ENCODE data around the gene MLXIP. TPM values are rescaled to one million over a fixed set of nuclear protein-coding genes. Genes with fewer than 3 reads are reported as not detected.

The MLXIP gene
- total and polyA plus RNA-seq, 2 experiments from 2014 or later = 16.2 to 23.0 TPM

GRCh38 chr12:122140467-122141257 lies 62.1 kb downstream of the MLXIP start:
- Histone ChIP-seq H3K9me2 (ENCODE audit: insufficient read depth) (no peaks in the 10 kb centered on the region), H3K79me2 (replicated peaks; ENCODE audit: insufficient read depth) (no peaks in the 10 kb centered on the region), H3K4me1 (ENCODE audit: insufficient read depth) (no peaks in the 10 kb centered on the region; the same call in 1 of the 2 replicates), H3K27me3 (ENCODE audit: insufficient read depth) (no peaks in the 10 kb centered on the region), H3K27ac (ENCODE audit: low read depth) (no peak overlapping the region), H3F3A (replicated peaks; ENCODE audit: low read depth) (no peaks in the 10 kb centered on the region), H2AFZ (no peak overlapping the region), H4K20me1 (replicated peaks; ENCODE audit: insufficient read depth) (0 out of 2 replicates have a peak, but pooled peaks cover 6% of the 10 kb centered on the region), H3K36me3 (ENCODE audit: insufficient read depth) (peaks cover 7% of the 10 kb centered on the region; the same call in 1 of the 2 replicates), H3K4me3 (no peak overlapping the region), H3K4me2 (no peak overlapping the region)
- H3K27me3 Mint-ChIP-seq (ENCODE audit: insufficient read depth, low read depth, poor library complexity) = peaks cover 7% of the 10 kb centered on the region
- no peak for DNase-seq (ENCODE audit: low spot score)
- peaks cover 49% of the 10 kb centered on the region for H3K36me3 Mint-ChIP-seq (ENCODE audit: low read depth)
- ATAC-seq = no peak
- H3K4me1 Mint-ChIP-seq = peaks cover 6% of the 10 kb centered on the region; the same call in 2 of the 3 replicates
- H3K27ac Mint-ChIP-seq = no peak overlapping the region
- peaks cover 35% of the 10 kb centered on the region for H3K9me3 Mint-ChIP-seq
- no peak overlapping the region for H3K4me3 Mint-ChIP-seq
- TF ChIP-seq STAT1 (IDR thresholded peaks at IDR 0.05; ENCODE audit: unreplicated experiment) = no peak
- TF ChIP-seq ZNF114 (CRISPR knock-in tag; IDR thresholded peaks at IDR 0.05) = no peak
- no peak for TF ChIP-seq ETS1 (IDR thresholded peaks at IDR 0.05)
- TF ChIP-seq POLR2AphosphoS5 (IDR thresholded peaks at IDR 0.05; ENCODE audit: low read depth) = no peak
- TF ChIP-seq ZNF462 (CRISPR knock-in tag; IDR thresholded peaks at IDR 0.05) = no peak
- TF ChIP-seq EZH2 (IDR thresholded peaks at IDR 0.05; ENCODE audit: low read depth, unreplicated experiment) = no peak
- no peak for TF ChIP-seq REST (IDR thresholded peaks at IDR 0.05; ENCODE audit: unreplicated experiment)
- no peak for TF ChIP-seq NANOG (IDR thresholded peaks at IDR 0.05; ENCODE audit: borderline replicate concordance)
- TF ChIP-seq CREB1 (CRISPR knock-in tag; IDR thresholded peaks at IDR 0.05; ENCODE audit: low read depth) = no peak
- TF ChIP-seq CTCF (conservative IDR thresholded peaks at IDR 0.05; ENCODE audit: low read depth in 2 of 2) = no peak
- no peak for TF ChIP-seq JUNB (IDR thresholded peaks at IDR 0.05; ENCODE audit: unreplicated experiment)
- TF ChIP-seq ZNF331 (CRISPR knock-in tag; IDR thresholded peaks at IDR 0.05; ENCODE audit: low read depth) = no peak
- TF ChIP-seq EZH2phosphoT487 (IDR thresholded peaks at IDR 0.05; ENCODE audit: unreplicated experiment) = no peak
